AG08395 (cell line): ENCODE results near the gene PATJ.

Experiments used
- DNase-seq: peaks from one replicate; pipeline ENCODE4 v3.0.0; 2012; ENCODE audit warnings: mixed read lengths, low spot score

PATJ gene

DNA sequence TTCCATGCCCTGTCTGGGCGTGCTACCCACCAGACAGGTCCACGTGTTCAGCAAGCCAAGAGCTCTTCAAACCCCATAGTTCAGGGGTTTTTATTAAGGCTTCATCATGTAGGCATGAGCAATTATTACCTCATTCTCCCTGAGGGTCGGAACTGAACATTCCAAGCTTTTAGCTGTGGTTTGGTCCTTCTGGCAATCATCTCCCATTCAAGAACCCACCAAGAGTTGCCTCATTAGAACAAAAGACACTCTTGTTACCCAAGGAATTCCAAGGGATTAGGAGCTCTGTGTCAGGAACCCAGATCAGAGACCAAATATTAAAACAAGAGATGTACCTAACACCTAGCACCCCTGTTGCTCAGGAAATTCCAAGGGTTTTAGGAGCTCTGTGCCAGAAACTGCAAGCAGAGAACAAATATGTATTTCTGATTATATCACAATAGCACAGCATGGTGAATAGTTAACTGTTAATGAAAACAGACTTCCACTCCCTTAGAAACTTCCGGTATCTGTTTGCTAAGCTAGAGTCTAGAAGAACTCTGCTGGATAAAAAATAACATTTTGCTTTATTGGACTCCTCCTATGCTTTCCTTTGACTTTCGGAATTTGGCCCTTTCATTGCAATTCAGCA, 251.2 kb downstream of the PATJ start:
- DNase-seq = no peak

GRCh38 chr1:61995641-61996040, 253.4 kb downstream of the PATJ start:
- no peak for DNase-seq

- no peak for DNase-seq
Observed at GRCh38 chr1:61997123-61997522, 254.8 kb downstream of the PATJ start.

DNA sequence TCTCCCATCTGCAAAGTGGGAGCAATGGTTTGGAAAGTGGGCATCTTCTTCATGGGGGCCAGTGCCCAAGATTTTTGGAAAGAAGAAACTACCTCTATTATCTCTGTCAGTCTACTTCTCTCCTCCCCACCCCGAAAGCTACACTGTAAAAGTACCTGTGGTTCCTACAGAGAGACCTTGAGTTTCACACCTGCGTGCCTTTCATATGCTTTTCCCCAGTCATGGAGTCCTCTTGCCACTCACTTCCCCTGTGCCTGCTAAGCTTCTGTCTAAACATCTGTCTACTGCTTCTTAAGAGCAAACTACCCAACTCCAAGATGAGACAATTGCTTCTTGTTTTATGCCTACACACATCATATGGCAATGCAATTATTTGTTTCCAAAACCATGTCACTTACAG, 261.5 kb downstream of the PATJ start:
- no peak for DNase-seq

- no peak for DNase-seq
Observed at GRCh38 chr1:62006690-62007089, 264.4 kb downstream of the PATJ start.

DNA sequence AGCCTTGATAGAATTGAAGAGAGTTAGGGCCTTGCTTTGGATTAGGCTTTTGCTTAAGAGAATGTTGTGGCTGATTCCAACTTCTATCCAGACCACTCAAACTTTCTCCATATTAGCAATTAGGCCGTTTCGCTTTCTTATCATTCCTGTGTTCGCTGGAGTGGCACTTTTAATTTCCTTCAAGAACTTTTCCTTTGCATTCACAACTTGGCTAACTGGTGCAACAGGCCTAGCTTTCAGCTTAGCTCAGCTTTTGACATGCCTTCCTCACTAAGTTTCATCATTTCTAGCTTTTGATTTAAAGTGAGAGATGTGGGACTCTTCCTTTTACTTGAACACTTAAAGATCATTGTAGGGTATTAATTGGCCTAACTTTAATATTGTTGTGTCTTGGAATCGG, 268.7 kb downstream of the PATJ start:
- no peak for DNase-seq

DNA sequence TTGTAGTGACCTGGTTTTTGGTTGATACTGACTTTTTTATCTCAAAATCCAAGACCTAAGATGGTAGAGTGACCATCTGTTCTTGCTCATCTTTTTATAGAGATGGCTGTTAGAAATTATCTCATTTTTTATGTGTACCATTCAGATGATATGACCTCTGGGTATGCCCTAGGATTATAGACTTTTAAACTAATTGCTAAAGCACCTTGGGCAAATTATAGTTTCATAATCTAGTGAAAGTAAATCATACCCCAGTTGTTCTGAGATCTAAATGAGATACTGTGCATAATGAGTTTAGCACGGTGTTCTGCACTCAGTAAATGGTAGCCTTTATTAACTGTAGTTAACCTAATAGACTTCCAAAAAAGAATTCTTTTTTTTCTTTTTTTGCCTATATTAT, 269.8 kb downstream of the PATJ start:
- DNase-seq = no peak

DNA sequence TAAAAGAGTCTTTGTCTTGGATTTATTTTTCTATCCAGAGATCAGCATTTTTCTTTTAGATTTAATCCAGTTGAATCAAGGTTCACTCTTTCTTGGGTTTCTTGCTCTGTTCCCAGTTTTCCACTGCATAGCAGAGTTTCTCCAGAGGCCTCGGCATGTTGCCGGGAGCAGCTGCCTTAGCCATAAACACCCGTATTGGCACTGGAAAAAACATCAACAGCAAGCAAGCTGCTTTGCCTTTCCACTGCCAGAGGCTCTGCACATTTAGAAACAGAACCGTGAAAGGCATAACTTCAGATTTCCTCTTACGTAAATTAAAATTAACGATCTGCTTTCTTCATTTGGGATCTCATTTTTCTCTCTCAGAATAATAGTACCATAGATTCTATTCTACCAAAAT, 270.6 kb downstream of the PATJ start:
- no peak for DNase-seq

GRCh38 chr1:62013264-62013663, 271.0 kb downstream of the PATJ start:
- no peak for DNase-seq

DNA sequence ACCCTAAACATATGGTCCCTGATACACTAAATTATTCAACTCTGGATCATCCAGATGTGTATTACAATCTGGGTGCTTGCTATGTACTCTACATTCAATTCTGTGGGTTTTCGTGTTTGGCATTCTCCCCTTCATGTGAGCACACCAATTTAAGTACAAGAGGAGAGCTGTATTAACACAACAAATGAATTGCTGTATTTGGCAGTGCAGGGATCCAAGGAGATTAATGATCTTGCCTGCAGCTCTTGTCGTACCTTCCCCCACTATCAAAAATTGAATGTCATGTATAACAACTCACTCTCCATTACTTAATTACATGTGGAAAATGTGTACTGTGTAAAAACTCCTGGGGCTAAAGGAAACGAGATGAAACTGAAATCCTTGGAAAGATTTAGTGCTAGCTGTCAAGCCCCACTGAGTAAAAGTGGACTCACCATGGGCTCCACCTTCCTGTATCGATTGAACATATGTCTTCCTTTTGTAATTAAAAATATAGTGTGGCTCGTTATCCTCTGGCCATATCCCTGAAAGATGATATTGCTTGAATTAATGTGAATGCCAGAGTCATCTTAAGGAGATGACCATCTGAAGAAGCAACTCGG, 280.2 kb downstream of the PATJ start:
- no peak for DNase-seq

- DNase-seq = no peak
Observed at GRCh38 chr1:62024690-62025089, 282.4 kb downstream of the PATJ start.

DNA sequence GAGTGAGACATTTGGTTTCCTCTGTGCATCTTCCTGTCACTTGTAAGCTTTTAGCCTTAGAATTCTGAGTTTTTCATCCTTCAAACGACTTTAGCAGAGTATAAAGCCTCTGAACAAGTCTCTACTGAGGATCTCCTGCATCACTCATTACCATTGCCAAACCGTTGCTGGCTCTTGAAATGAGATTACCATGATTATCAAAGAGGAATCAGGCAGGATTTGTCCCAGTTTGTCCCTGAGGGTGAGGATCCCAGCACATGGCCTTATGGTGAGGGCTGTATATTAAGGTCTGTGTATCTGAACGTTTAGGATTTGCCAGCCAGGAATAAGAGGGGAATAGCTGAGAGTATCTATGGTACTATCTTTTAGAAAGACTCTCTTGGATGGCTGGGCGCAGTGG, 282.9 kb downstream of the PATJ start:
- no peak for DNase-seq

GRCh38 chr1:62025892-62026291, 283.6 kb downstream of the PATJ start:
- no peak for DNase-seq

DNA sequence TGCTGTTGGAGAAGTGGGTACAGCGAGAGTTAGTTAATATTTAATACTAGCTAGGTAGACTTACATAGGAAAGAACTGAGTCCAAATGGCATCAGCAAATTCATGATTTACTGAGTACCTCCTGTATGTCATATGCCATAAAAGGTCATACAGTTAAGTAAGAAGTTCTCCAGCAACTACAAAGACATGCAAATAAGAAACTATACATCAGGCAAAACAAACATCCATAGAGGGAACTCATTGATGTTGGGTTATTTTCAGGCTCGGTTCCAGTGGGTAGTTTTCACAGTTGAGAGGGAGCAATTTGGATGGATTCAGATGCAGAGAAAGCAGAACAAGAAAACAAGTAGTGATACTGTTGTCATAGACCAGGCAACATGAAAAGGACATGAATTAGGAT, 287.4 kb downstream of the PATJ start:
- DNase-seq = no peak

DNA sequence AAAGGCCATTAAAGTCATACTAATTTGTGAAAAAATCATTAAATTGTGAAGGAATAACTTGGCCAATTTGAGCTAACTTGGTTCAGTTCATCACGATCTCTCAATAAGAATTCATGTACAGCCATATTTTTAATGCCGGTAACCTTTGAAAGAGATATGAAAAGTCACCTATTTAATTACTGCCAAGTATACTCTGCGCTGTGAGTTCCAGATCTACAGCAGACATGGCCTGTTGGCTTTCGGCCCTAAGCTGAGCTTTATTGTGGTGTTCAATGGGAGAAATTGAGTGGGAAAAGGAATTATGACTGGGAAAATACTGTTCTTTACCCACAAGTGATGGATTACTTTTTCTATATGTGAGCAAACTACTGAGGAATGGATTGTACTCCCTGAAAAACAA, 292.5 kb downstream of the PATJ start:
- no peak for DNase-seq

DNA sequence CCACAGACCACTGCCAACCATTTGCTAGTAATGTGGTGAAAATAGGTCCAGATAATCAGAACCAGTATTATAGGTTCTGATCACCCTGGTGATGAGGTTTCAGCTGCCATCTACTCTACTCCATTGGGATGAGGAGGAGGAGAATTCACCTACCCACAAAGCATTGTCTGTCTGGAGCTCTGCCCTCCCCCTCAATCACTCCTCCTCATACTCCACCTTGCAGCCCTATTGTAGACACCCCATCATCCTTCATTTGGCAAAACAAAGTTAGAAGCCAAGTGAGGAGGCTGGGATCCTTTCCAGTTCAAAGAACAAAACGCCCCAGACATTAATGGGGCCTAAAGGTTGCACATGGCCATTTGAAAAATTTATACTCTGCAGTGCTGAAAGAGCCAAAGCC, 295.0 kb downstream of the PATJ start:
- DNase-seq = no peak

DNA sequence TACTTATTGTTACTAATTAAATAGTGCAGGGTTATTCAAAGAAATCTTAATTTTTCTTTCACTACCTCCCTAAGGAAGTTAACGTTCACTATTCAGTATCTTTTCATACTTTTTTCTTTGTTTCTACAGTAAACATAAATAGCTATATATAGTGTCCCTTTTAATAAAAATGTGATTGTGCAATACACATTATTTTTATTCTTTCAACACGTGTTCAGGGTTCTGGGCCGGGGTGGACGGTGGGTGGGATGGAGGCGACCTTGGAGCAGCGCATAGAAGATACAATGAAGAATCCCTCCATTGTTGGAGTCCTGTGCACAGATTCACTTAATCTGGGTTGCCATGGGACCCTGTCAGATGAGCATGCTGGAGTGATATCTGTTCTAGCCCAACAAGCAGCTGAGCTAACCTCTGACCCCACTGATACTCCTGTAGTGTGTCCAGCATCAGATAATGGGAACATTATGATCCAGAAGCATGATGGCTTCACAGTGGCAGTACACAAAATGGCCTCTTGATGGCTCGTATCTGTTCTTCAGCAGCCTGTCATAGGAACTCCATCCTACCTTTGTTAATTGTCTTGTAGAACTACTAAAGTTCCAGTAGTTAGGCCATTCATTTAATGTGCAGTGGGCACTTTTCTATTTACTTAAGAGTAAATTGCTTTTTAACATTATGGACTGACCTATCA, 296.5 kb downstream of the PATJ start:
- DNase-seq = no peak

DNA sequence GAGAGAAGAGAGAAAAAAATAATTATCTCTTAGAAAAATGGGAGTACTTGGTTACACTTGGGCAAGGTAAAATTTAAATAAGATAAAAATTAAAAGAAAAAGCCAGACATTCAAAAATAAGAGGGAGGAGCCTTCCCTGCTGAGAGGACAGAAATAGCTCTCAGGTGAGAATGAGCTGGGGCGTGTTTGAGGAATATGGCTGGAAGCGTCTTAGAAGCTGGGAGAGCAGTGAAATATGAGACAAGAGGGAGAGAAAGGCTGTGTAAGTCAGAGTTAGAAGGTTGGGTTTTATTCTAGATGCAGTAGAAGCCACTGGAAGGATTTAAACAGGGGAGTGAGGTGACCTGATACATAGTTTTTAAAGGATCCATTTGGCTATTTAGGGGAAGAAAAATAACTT, 298.2 kb downstream of the PATJ start:
- no peak for DNase-seq

DNA sequence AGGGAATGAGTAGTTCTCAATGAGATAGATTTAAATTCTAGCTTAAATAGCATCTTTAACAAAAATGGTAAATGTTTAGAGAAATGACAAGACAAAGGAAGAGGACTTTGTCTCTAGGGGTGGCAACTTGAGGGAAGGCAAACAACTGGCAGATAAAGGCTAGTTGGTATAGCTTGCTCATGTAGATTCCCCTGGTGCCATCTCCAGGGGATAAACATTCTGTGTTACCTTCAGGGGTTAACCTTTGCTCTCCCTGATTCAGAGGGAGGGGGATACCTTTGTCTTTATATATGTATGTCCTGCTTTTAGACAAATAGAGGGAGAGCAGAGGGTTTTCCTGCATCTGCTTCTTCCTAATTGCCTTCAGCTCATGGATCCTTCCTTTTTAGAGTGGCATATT, 298.7 kb downstream of the PATJ start:
- DNase-seq = no peak

DNA sequence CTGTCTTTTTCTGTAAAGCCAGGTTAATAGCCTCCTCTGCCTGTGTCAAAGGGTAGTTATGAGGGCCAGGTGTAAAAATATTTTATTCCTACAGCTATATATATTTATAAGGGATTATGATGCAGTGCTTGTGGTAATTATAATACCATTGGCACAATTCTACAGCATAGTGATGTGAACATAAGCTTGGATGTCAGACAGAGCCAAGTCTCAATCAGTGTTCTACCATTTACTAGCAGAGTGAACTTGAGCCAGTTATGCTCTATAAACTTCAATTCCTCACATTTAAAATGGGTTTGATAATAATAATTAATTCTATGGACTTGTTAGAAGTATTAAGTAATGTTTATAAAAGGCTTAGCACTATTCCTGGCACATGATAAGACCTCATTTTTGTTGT, 300.9 kb downstream of the PATJ start:
- no peak for DNase-seq

- DNase-seq = peak; percentile 14
Observed at GRCh38 chr1:62045574-62045973, 303.3 kb downstream of the PATJ start.

DNA sequence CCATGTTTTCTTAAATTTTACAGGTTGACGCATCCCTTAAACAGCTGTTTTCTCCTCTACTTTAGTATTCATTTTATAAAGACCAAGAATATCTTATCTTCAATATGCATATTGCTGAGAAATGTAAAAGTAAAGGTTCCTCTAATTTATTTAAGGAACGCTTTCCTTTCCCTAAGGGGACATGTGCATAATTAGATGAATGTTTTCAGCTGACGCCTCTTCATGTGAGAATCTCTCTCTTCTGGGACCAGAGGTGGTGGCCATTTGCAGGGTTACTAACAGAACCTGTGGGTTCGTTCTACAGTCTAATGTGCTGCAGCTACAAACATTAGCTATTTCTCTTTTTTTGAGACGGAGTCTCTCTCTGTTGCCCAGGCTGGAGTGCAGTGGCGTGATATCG, 304.6 kb downstream of the PATJ start:
- no peak for DNase-seq

DNA sequence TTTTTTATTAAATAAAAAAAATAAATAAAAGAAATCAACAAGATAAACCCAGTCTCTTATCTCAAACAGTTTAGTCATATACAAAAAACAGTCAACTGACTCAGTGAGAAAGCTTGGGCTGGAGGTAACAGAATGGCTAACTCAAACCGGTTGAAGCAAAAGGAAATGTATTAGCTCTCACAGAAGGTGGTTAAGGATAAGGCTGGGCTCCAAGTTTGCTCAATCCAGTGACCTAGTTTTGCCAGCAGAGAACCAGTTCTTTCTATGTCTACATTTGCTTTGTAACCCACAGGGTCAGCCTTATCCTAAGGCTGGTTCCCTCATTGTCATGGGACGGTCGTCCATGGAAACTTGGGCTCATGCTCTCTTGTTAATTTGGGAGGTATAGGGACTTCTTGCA, 307.9 kb downstream of the PATJ start:
- no peak for DNase-seq

DNA sequence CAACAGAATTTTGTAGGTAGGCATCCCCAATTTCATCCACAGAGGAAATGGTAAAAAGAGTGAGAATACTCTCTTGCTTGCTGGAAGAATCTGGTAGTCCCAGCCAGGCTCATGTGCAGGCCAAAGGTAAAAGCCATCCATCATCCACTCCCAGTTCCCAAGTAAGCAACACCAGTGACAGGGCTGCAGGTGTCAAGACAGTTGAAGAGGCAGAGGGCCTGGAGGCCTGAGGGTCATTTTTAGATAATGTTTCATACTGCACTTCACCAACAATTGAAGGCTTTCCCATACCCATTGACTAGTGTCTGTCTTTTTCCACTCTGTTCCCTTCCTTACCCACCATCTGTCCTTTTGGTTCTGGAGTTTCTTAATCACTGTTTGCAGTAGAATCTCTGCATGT, 310.7 kb downstream of the PATJ start:
- DNase-seq = no peak
